Pancreas (tissue), 10 donors: ENCODE measurements around the gene NPR1. TPM values are rescaled to one million over a fixed set of nuclear protein-coding genes. Genes with fewer than 3 reads are reported as not detected.
A peak's percentile ranks its signal among the peaks of the same experiment; 100 is the strongest.

Experiments
- ATAC-seq, 4 donors: fragments of 200-7000 bp; cut with Tn5 transposase; one replicate each; pipeline versions ENCODE4 v1.8.0 to v1.9.1; 2020; ENCODE audit warnings: mild to moderate bottlenecking in 4 of 4, moderate library complexity in 4 of 4
- DNase-seq, 6 donors: peaks; one replicate each; pipeline ENCODE4 v3.0.0-alpha.2; 2020
- FAIRE-seq: peaks from 2 replicates; lab custom pipeline; 2012; peaks lifted over from hg19 to GRCh38; lab: Jason Lieb, UNC
- H3K27ac ChIP-seq, 4 donors: fragments of 200-600 bp; sonication (generic); 1 replicate in 3 of 4; 2 replicates in 1 of 4; pipeline versions ENCODE4 v1.5.0 to v1.8.0; 2020
- H3K27me3 ChIP-seq, 4 donors: fragments of 200-600 bp; one replicate each; pipeline ENCODE4 v1.8.0; 2021
- H3K36me3 ChIP-seq, 3 donors: fragments of 200-600 bp; sonication (generic) in 1 of 3; one replicate each; pipeline versions ENCODE4 v1.5.0 to v1.8.0; 2020 to 2021
- H3K4me1 ChIP-seq, 3 donors: fragments of 200-600 bp; one replicate each; pipeline ENCODE4 v1.8.0; 2021
- H3K4me3 ChIP-seq, 4 donors: fragments of 200-600 bp; sonication (generic) in 2 of 4; one replicate each; pipeline versions ENCODE4 v1.5.0 to v1.8.0; 2020 to 2021
- H3K9me3 ChIP-seq, 4 donors: fragments of 200-600 bp; one replicate each; pipeline ENCODE4 v1.8.0; 2021
- CTCF ChIP-seq, 4 donors: fragments of 200-600 bp; sonication (generic) in 3 of 4; IDR thresholded peaks; one replicate each; pipeline versions ENCODE4 v1.5.0 to v1.8.0; 2021; ENCODE audit warnings: antibody characterized with exemption in 4 of 4
- WGBS, 2 donors: extraction: QIAGEN DNeasy Blood & Tissue Kit; methylation state at CpG; one replicate each; pipeline ENCODE4 v1.1.7; 2013; 5-methylcytosine and 5-hydroxymethylcytosine counted together
- intact Hi-C, 3 donors: fragments of 100-400 bp; cut with DNase I; formaldehyde crosslinking; loops; one replicate each; pipeline versions ENCODE4 v1.11.1 to v1.14.2; 2022
- polyA plus RNA-seq, 2 donors: library from polyadenylated mRNA; stranded (reverse); fragments of 200-250 nt; gene quantifications; one replicate each; pipeline ENCODE4 v1.2.3, GENCODE V29; 2013
- total RNA-seq, 6 donors: library from RNA; stranded (reverse); fragmentation: NEBNext Ultra II Directional in 4 of 6; extraction: Animal tissue kit (Norgen Biotek cat#: 25700) in 4 of 6; gene quantifications; one replicate each; pipeline versions ENCODE4 v1.2.1 to v1.2.4, GENCODE V29; 2021 to 2023
- donor health status: healthy with polysubstance abuse.
- donor health status: DM: no; HTN: no; CAD: no; lungs with moderate emphysema.
- donor health status: DM: no; HTN: no; CAD: no.
- donor health status: control.
- donor health status: control.
- donor health status: Bipolar disorder and iron deficiency.
- donor health status: DM: yes; HTN: yes; CAD: no.
- donor health status: DM: no; HTN: no; CAD: no.
- donor health status: DM: no; HTN: no; CAD: no.
- donor health status: DM: yes; HTN: yes; CAD: no.

Gene NPR1
- total and polyA plus RNA-seq, 8 donors, result 1.6 to 11.8 (median 4.6) TPM

- FAIRE-seq, result no peak
- Histone ChIP-seq H3K27ac (no peak overlapping the region), H3K9me3 (no peaks in the 10 kb centered on the region), H3K27me3 (no peaks in the 10 kb centered on the region), H3K4me1 (peaks cover 6 to 32% (median 24%) of the 10 kb centered on the region in 3 donors), H3K36me3 (peaks cover 13 to 84% (median 65%) of the 10 kb centered on the region in 3 donors), H3K4me3 (no peak overlapping the region)
- peak in 1 of 6 donors; percentile 44 for DNase-seq
- TF ChIP-seq CTCF (IDR thresholded peaks at IDR 0.05), result no peak
- no peak for ATAC-seq
- 80 to 87% methylated on average over 11 of the region's 11 CpGs for WGBS, 2 donors
- intact Hi-C loops, result no loop called here
These were observed 36.3 kb upstream of the NPR1 start for GRCh38 chr1:153642161-153642560.

GRCh38 chr1:153643100-153643499, 35.4 kb upstream of the NPR1 start:
- H3K4me1 ChIP-seq, result peaks cover 3 to 26% (median 17%) of the 10 kb centered on the region in 3 donors

GRCh38 chr1:153643816-153644215, 34.7 kb upstream of the NPR1 start:
- no peaks in the 10 kb centered on the region for H3K27me3 ChIP-seq
- ATAC-seq, result no peak
- FAIRE-seq, result no peak
- DNase-seq, result no peak
- H3K36me3 ChIP-seq, result peaks cover 13 to 69% (median 60%) of the 10 kb centered on the region in 3 donors
- H3K9me3 ChIP-seq, result no peaks in the 10 kb centered on the region
- TF ChIP-seq CTCF (IDR thresholded peaks at IDR 0.05), result no peak
- H3K27ac ChIP-seq, result no peak overlapping the region
- H3K4me1 ChIP-seq, result peaks cover 6 to 30% (median 18%) of the 10 kb centered on the region in 3 donors
- no peak overlapping the region for H3K4me3 ChIP-seq
- intact Hi-C loops, result no loop called here

More at GRCh38 chr1:153643100-153643499, 35.4 kb upstream of the NPR1 start:
- 89 to 91% methylated on average over 11 of the region's 11 CpGs for WGBS, 2 donors
- Histone ChIP-seq H3K27me3 (no peaks in the 10 kb centered on the region), H3K4me3 (no peak overlapping the region), H3K27ac (peak overlapping the region in 1 of 4 donors; percentile 2), H3K9me3 (no peaks in the 10 kb centered on the region), H3K36me3 (peaks cover 13 to 76% (median 65%) of the 10 kb centered on the region in 3 donors)
- intact Hi-C loops, result no loop called here
- no peak for ATAC-seq
- peak in 1 of 6 donors; percentile 45 for DNase-seq
- FAIRE-seq, result no peak
- TF ChIP-seq CTCF (IDR thresholded peaks at IDR 0.05), result no peak

- DNase-seq, result peak in 1 of 6 donors; percentile 11
- Histone ChIP-seq H3K27me3 (no peaks in the 10 kb centered on the region), H3K4me1 (peaks cover 21 to 36% (median 36%) of the 10 kb centered on the region in 3 donors), H3K9me3 (no peaks in the 10 kb centered on the region), H3K27ac (peak overlapping the region in 1 of 4 donors; percentile 13), H3K4me3 (no peak overlapping the region), H3K36me3 (peaks cover 10 to 39% (median 33%) of the 10 kb centered on the region in 3 donors)
- WGBS, 2 donors, result 93 to 97% methylated on average over 5 of the region's 5 CpGs
- ATAC-seq, result no peak
- intact Hi-C loops, result no loop called here
- no peak for FAIRE-seq
- TF ChIP-seq CTCF (IDR thresholded peaks at IDR 0.05), result no peak
These were observed 31.7 kb upstream of the NPR1 start for GRCh38 chr1:153646672-153647345.

- Histone ChIP-seq H3K4me3 (no peak overlapping the region), H3K4me1 (peaks cover 21 to 39% (median 36%) of the 10 kb centered on the region in 3 donors), H3K27ac (peak overlapping the region in 1 of 4 donors; percentile 13), H3K36me3 (peaks cover 5 to 34% (median 29%) of the 10 kb centered on the region in 3 donors), H3K27me3 (no peaks in the 10 kb centered on the region), H3K9me3 (no peaks in the 10 kb centered on the region)
- WGBS, 2 donors, result 49 to 52% methylated on average over 2 of the region's 2 CpGs
- ATAC-seq (no peak), DNase-seq (peak in 1 of 6 donors; percentile 18), FAIRE-seq (no peak)
- no peak for TF ChIP-seq CTCF (IDR thresholded peaks at IDR 0.05)
- intact Hi-C loops, result no loop called here
These were observed 31.2 kb upstream of the NPR1 start for GRCh38 chr1:153647346-153647714.
